Sigmoid colon (tissue), 4 donors: ENCODE data around the gene TRAF3IP3.

Experiments
- CTCF ChIP-seq, 4 experiments: fragments of 450-650 bp in 3 of 4; fragments of 200-600 bp in 1 of 4; IDR thresholded peaks; one replicate each; pipeline ENCODE4 v1.5.1; 2016 to 2019; ENCODE audit warnings: antibody characterized with exemption in 4 of 4, mild to moderate bottlenecking in 3 of 4, moderate library complexity in 2 of 4
- EP300 ChIP-seq, 4 donors: sonication (generic); formaldehyde crosslinking; IDR thresholded peaks; one replicate each; pipeline ENCODE4 v1.6.1; 2017; ENCODE audit warnings: antibody characterized with exemption in 4 of 4
- POLR2A ChIP-seq, 2 donors: fragments of 450-650 bp; IDR thresholded peaks; one replicate each; pipeline ENCODE4 v1.6.1; 2016; ENCODE audit warnings: antibody characterized with exemption in 2 of 2, mild to moderate bottlenecking in 2 of 2, moderate library complexity in 2 of 2

GRCh38 chr1:209786146-209786545 is 30.3 kb downstream of the TRAF3IP3 start:
- TF ChIP-seq CTCF (IDR thresholded peaks at IDR 0.05) (no peak), POLR2A (IDR thresholded peaks at IDR 0.05) (no peak), EP300 (IDR thresholded peaks at IDR 0.05) (no peak)
